ENCODE data around the gene CACNB4.
"Not testable (repeated sequence)": the region's sequence is repeated elsewhere in the genome, so short reads cannot be mapped to it uniquely, and the experiment has no call there.

Gene CACNB4

DNA sequence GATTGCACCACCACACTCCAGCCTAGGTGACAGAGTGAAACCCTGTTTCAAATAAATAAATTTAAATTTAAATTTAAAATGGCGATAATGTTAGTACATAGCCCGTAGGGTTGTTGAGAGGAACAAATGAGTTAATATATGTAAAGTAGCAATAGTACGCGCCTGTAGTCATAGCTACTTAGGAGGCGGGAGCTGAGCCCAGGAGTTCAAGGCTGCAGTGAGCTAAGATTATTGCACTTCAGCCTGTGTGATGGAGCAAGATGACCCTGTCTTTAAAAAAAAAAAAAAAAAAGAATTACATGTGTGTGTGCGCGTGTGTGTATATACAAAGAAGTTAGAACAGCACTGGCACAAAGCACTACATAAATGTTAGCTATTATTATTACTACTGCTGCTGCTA is 153.2 kb downstream of the CACNB4 start:
- Histone ChIP-seq H3K9me3 (ENCODE audit: low read length) (no peaks in the 10 kb centered on the region), H3K9ac (ENCODE audit: low read length) (no peak overlapping the region), H2AFZ (ENCODE audit: low read length) (no peak overlapping the region), H3K4me3 (ENCODE audit: low read depth, low read length, poor library complexity, severe bottlenecking) (no peak overlapping the region), H3K4me1 (ENCODE audit: insufficient read depth, low read length, severe bottlenecking) (no peaks in the 10 kb centered on the region), H3K27me3 (ENCODE audit: insufficient read depth, low read length) (no peaks in the 10 kb centered on the region), H3F3A (ENCODE audit: insufficient read depth, low read length) (no peaks in the 10 kb centered on the region), H3K79me2 (ENCODE audit: insufficient read depth, low read length) (no peaks in the 10 kb centered on the region), H3K9me2 (ENCODE audit: low read depth, low read length) (no peaks in the 10 kb centered on the region), H3K4me2 (ENCODE audit: low read length) (no peak overlapping the region), H4K20me1 (ENCODE audit: insufficient read depth, low read length) (no peaks in the 10 kb centered on the region), H3K27ac (ENCODE audit: low read depth, low read length, poor library complexity, severe bottlenecking) (no peak overlapping the region), H3K36me3 (ENCODE audit: insufficient read depth, low read length) (no peaks in the 10 kb centered on the region)
- TF ChIP-seq CTCF (IDR thresholded peaks at IDR 0.05; ENCODE audit: low read length) (no peak), EZH2 (IDR thresholded peaks at IDR 0.05; ENCODE audit: borderline replicate concordance, low read length) (no peak)

GRCh38 chr2:151945186-151945585 is 153.7 kb downstream of the CACNB4 start:
- Histone ChIP-seq H3K27me3 (ENCODE audit: insufficient read depth, low read length) (no peaks in the 10 kb centered on the region), H3K4me3 (ENCODE audit: low read depth, low read length, poor library complexity, severe bottlenecking) (no peak overlapping the region), H3K27ac (ENCODE audit: low read depth, low read length, poor library complexity, severe bottlenecking) (no peak overlapping the region), H3K79me2 (ENCODE audit: insufficient read depth, low read length) (no peaks in the 10 kb centered on the region), H4K20me1 (ENCODE audit: insufficient read depth, low read length) (no peaks in the 10 kb centered on the region), H3K4me2 (ENCODE audit: low read length) (no peak overlapping the region), H3K9me2 (ENCODE audit: low read depth, low read length) (no peaks in the 10 kb centered on the region), H3F3A (ENCODE audit: insufficient read depth, low read length) (no peaks in the 10 kb centered on the region), H3K4me1 (ENCODE audit: insufficient read depth, low read length, severe bottlenecking) (no peaks in the 10 kb centered on the region), H3K9ac (ENCODE audit: low read length) (no peak overlapping the region), H3K36me3 (ENCODE audit: insufficient read depth, low read length) (no peaks in the 10 kb centered on the region), H3K9me3 (ENCODE audit: low read length) (no peaks in the 10 kb centered on the region), H2AFZ (ENCODE audit: low read length) (no peak overlapping the region)
- TF ChIP-seq EZH2 (IDR thresholded peaks at IDR 0.05; ENCODE audit: borderline replicate concordance, low read length), result no peak
- TF ChIP-seq CTCF (IDR thresholded peaks at IDR 0.05; ENCODE audit: low read length), result no peak

DNA sequence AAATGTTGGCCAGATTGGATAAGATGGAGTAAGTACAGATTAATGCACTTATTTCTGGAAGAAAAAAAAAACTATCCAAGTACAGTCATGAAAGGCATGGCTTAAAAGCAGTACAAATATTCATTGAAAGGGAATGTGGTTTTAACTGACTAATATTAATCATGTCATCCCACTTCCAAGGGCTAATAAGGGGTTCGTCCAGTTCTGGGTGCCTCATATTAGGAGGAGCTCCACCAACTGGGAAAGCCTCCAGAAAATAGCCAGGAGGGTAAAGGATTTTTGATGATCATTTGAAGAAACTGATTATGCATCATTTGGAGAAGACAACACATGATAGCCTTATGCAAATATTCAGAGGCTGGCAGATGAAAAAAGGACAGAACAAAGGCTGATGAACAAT is 155.4 kb downstream of the CACNB4 start:
- no peaks in the 10 kb centered on the region for H3K79me2 ChIP-seq (ENCODE audit: insufficient read depth, low read length)
- H3K4me2 ChIP-seq (ENCODE audit: low read length), result no peak overlapping the region
- no peak overlapping the region for H3K27ac ChIP-seq (ENCODE audit: low read depth, low read length, poor library complexity, severe bottlenecking)
- H3K4me3 ChIP-seq (ENCODE audit: low read depth, low read length, poor library complexity, severe bottlenecking), result no peak overlapping the region
- no peaks in the 10 kb centered on the region for H3K4me1 ChIP-seq (ENCODE audit: insufficient read depth, low read length, severe bottlenecking)
- no peaks in the 10 kb centered on the region for H3F3A ChIP-seq (ENCODE audit: insufficient read depth, low read length)
- H3K27me3 ChIP-seq (ENCODE audit: insufficient read depth, low read length), result no peaks in the 10 kb centered on the region
- no peak overlapping the region for H2AFZ ChIP-seq (ENCODE audit: low read length)
- no peaks in the 10 kb centered on the region for H3K9me3 ChIP-seq (ENCODE audit: low read length)
- no peaks in the 10 kb centered on the region for H4K20me1 ChIP-seq (ENCODE audit: insufficient read depth, low read length)
- H3K9me2 ChIP-seq (ENCODE audit: low read depth, low read length), result no peaks in the 10 kb centered on the region
- no peaks in the 10 kb centered on the region for H3K36me3 ChIP-seq (ENCODE audit: insufficient read depth, low read length)
- no peak overlapping the region for H3K9ac ChIP-seq (ENCODE audit: low read length)
- TF ChIP-seq EZH2 (IDR thresholded peaks at IDR 0.05; ENCODE audit: borderline replicate concordance, low read length) (no peak), CTCF (IDR thresholded peaks at IDR 0.05; ENCODE audit: low read length) (no peak)

GRCh38 chr2:151942540-151943205 is 156.2 kb downstream of the CACNB4 start:
- H3K9me2 ChIP-seq (ENCODE audit: low read depth, low read length); H3K4me2 ChIP-seq (ENCODE audit: low read length); H3K9me3 ChIP-seq (ENCODE audit: low read length); H3K36me3 ChIP-seq (ENCODE audit: insufficient read depth, low read length); H3K27me3 ChIP-seq (ENCODE audit: insufficient read depth, low read length); H2AFZ ChIP-seq (ENCODE audit: low read length); H3K9ac ChIP-seq (ENCODE audit: low read length); H3F3A ChIP-seq (ENCODE audit: insufficient read depth, low read length); H3K79me2 ChIP-seq (ENCODE audit: insufficient read depth, low read length); H3K4me3 ChIP-seq (ENCODE audit: low read depth, low read length, poor library complexity, severe bottlenecking); H4K20me1 ChIP-seq (ENCODE audit: insufficient read depth, low read length); H3K27ac ChIP-seq (ENCODE audit: low read depth, low read length, poor library complexity, severe bottlenecking); H3K4me1 ChIP-seq (ENCODE audit: insufficient read depth, low read length, severe bottlenecking): not testable (repeated sequence)
